AG10803 (cell line): ENCODE results near the gene DUSP28.

ENCODE experiments used
- DNase-seq: peaks from one replicate; pipeline ENCODE4 v3.0.0; 2010; ENCODE audit warnings: low read depth
- H3K4me3 ChIP-seq: 2 replicates; pipeline ENCODE4 v1.5.1; 2011; ENCODE audit warnings: mild to moderate bottlenecking, low read length, control low read depth
- TF ChIP-seq, protein P1 (sequence below): conservative IDR thresholded peaks from 2 replicates; pipeline ENCODE4 v1.5.1; 2011; ENCODE audit warnings: mild to moderate bottlenecking, low read length, control low read depth, inconsistent platforms

Gene DUSP28

GRCh38 chr2:240576036-240576435, 15.9 kb downstream of the DUSP28 start:
- no peak for DNase-seq
- no peak overlapping the region for H3K4me3 ChIP-seq
- TF ChIP-seq, protein P1, sequence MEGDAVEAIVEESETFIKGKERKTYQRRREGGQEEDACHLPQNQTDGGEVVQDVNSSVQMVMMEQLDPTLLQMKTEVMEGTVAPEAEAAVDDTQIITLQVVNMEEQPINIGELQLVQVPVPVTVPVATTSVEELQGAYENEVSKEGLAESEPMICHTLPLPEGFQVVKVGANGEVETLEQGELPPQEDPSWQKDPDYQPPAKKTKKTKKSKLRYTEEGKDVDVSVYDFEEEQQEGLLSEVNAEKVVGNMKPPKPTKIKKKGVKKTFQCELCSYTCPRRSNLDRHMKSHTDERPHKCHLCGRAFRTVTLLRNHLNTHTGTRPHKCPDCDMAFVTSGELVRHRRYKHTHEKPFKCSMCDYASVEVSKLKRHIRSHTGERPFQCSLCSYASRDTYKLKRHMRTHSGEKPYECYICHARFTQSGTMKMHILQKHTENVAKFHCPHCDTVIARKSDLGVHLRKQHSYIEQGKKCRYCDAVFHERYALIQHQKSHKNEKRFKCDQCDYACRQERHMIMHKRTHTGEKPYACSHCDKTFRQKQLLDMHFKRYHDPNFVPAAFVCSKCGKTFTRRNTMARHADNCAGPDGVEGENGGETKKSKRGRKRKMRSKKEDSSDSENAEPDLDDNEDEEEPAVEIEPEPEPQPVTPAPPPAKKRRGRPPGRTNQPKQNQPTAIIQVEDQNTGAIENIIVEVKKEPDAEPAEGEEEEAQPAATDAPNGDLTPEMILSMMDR: no peak

- H3K4me3 ChIP-seq: no peak overlapping the region
- TF ChIP-seq, protein P1: no peak
- no peak for DNase-seq
Measured at GRCh38 chr2:240576436-240577205, 16.5 kb downstream of the DUSP28 start.

DNA sequence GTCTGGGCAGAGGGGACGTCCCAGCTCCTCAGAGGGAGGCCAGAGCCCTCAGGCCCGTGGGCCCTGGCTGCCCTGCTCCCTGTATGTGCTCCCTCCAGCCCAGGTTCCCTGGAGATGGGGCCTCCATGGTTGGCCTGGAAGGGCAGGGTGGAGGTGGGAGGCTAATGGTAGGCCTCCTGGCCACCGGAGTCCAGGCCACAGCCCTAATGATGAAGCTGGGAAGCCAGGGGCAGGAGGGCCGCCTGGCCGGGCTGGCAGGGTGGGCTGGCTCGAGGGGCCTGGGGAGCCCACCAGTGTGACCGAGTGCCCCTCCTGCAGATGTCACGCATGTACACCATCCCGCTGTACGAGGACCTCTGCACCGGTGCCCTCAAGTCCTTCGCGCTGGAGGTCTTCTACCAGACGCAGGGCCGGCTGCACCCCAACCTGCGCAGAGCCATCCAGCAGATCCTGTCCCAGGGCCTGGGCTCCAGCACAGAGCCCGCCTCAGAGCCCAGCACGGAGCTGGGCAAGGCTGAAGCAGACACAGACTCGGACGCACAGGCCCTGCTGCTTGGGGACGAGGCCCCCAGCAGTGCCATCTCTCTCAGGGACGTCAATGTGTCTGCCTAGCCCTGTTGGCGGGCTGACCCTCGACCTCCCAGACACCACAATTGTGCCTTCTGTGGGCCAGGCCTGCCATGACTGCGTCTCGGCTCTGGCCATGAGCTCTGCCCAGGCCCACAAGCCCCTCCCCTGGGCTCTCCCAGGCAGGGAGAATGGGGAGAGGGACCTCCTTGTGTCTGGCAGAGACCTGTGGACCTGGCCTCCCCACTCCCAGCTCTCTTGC, 17.3 kb downstream of the DUSP28 start:
- TF ChIP-seq, protein P1: no peak
- no peak for DNase-seq
- no peak overlapping the region for H3K4me3 ChIP-seq

- TF ChIP-seq, protein P1: no peak
- DNase-seq: no peak
- H3K4me3 ChIP-seq: no peak overlapping the region
Measured at GRCh38 chr2:240578110-240578450, 17.9 kb downstream of the DUSP28 start.

GRCh38 chr2:240578488-240578887, 18.3 kb downstream of the DUSP28 start:
- TF ChIP-seq, protein P1: no peak
- no peak for DNase-seq
- no peak overlapping the region for H3K4me3 ChIP-seq

GRCh38 chr2:240579071-240579762, 19.1 kb downstream of the DUSP28 start:
- TF ChIP-seq, protein P1: no peak
- H3K4me3 ChIP-seq: no peak overlapping the region

More at GRCh38 chr2:240579071-240579762, 19.1 kb downstream of the DUSP28 start:
- no peak for DNase-seq
